ENCODE measurements around the gene TGFBR3L. TPM values are rescaled to one million over a fixed set of nuclear protein-coding genes. Genes with fewer than 3 reads are reported as not detected.

Gene TGFBR3L
- total RNA-seq, 8 experiments from 2014 or later, result 0.16 to 1.2 (median 0.45) TPM; not detected in 1

GRCh38 chr19:7918615-7919421 lies 4.2 kb downstream of the TGFBR3L start:
- in situ Hi-C loops (cut with MboI; ENCODE audit: low pct_unique_long_range_greater_than_20kb in 2 of 9, low sequenced_read_pairs in 9 of 9, unreplicated experiment in 9 of 9), result no loop called here
- ATAC-seq (replicated peaks in 6 of 8), result no peak
- no peak overlapping the region for H3K4me3 ChIP-seq
- H3K27ac ChIP-seq, result no peak overlapping the region
- peaks cover 19 to 31% of the 10 kb centered on the region in 2 donors for H3K4me1 ChIP-seq (replicated peaks in 1 of 2)
- WGBS, 10 experiments, result 20 to 98% (median 81%) methylated on average over 4 to 16 of the region's 42 CpGs; no CpG with 5 or more reads in 3 of the 10 experiments

- peak; percentile 53 to 71 (median 62) for ATAC-seq (replicated peaks in 6 of 8)
- 0 to 80% (median 38%) methylated on average over 1 to 4 of the region's 62 CpGs; no CpG with 5 or more reads in 4 of the 10 experiments for whole genome bisulfite sequencing, 10 experiments
- peak within 1 kb of the TSS; percentile 62 to 83 (median 80) for H3K4me3 ChIP-seq
- H3K27ac ChIP-seq, result peak within 1 kb of the TSS; percentile 85 to 94
- peaks cover 19 to 34% of the 10 kb centered on the region in 2 donors for H3K4me1 ChIP-seq (replicated peaks in 1 of 2)
- in situ Hi-C loops (cut with MboI; ENCODE audit: low pct_unique_long_range_greater_than_20kb in 2 of 9, low sequenced_read_pairs in 9 of 9, unreplicated experiment in 9 of 9), result no loop called here
Measured at GRCh38 chr19:7919610-7920518, 5.2 kb downstream of the TGFBR3L start, which contains the start of gene SNAPC2. TSS of gene SNAPC2 (plus strand) at chr19:7920338. CDS start at chr19:7920367, 29 bp downstream.

- Histone ChIP-seq H3K4me1 (replicated peaks in 1 of 2) (peaks cover 19 to 32% of the 10 kb centered on the region in 2 donors), H3K27ac (peak overlapping the region; percentile 85 to 94), H3K4me3 (peak overlapping the region; percentile 62 to 83 (median 80))
- in situ Hi-C loops (cut with MboI; ENCODE audit: low pct_unique_long_range_greater_than_20kb in 2 of 9, low sequenced_read_pairs in 9 of 9, unreplicated experiment in 9 of 9), result no loop called here
- WGBS, 10 experiments, result 0 to 40% (median 10%) methylated on average over 1 to 3 of the region's 62 CpGs; no CpG with 5 or more reads in 5 of the 10 experiments
- ATAC-seq (replicated peaks in 6 of 8), result peak; percentile 17 to 57 (median 34)
Measured at GRCh38 chr19:7920519-7921301, 6.1 kb downstream of the TGFBR3L start.

GRCh38 chr19:7921302-7921966 lies 6.8 kb downstream of the TGFBR3L start:
- in situ Hi-C loops (cut with MboI; ENCODE audit: low pct_unique_long_range_greater_than_20kb in 2 of 9, low sequenced_read_pairs in 9 of 9, unreplicated experiment in 9 of 9), result no loop called here
- WGBS, 10 experiments, result 0 to 25% (median 0%) methylated on average over 1 to 7 of the region's 17 CpGs; no CpG with 5 or more reads in 7 of the 10 experiments
- H3K27ac ChIP-seq, result peak overlapping the region; percentile 31 to 79

GRCh38 chr19:7921967-7922835 lies 7.6 kb downstream of the TGFBR3L start:
- in situ Hi-C loops (cut with MboI; ENCODE audit: low pct_unique_long_range_greater_than_20kb in 2 of 9, low sequenced_read_pairs in 9 of 9, unreplicated experiment in 9 of 9), result no loop called here
- Histone ChIP-seq H3K4me1 (replicated peaks in 1 of 2) (peaks cover 21 to 27% of the 10 kb centered on the region in 2 donors), H3K27ac (peak overlapping the region; percentile 31 to 79), H3K4me3 (peak overlapping the region in 2 of 5 donors; percentile 62 to 80)
- ATAC-seq (replicated peaks in 6 of 8), result no peak
- WGBS, 10 experiments, result 40 to 100% (median 95%) methylated on average over 1 to 3 of the region's 31 CpGs; no CpG with 5 or more reads in 6 of the 10 experiments

More at GRCh38 chr19:7921302-7921966, 6.8 kb downstream of the TGFBR3L start:
- peaks cover 16 to 28% of the 10 kb centered on the region in 2 donors for H3K4me1 ChIP-seq (replicated peaks in 1 of 2)
- ATAC-seq (replicated peaks in 6 of 8), result no peak
- H3K4me3 ChIP-seq, result peak overlapping the region; percentile 62 to 83 (median 80)

- 90 to 100% methylated on average over 1 to 2 of the region's 8 CpGs; no CpG with 5 or more reads in 8 of the 10 experiments for WGBS, 10 experiments
- no peak for ATAC-seq (replicated peaks in 6 of 8)
- in situ Hi-C loops (cut with MboI; ENCODE audit: low pct_unique_long_range_greater_than_20kb in 2 of 9, low sequenced_read_pairs in 9 of 9, unreplicated experiment in 9 of 9), result no loop called here
- Histone ChIP-seq H3K4me3 (no peak overlapping the region), H3K4me1 (replicated peaks in 1 of 2) (peaks cover 21 to 22% of the 10 kb centered on the region in 2 donors), H3K27ac (no peak overlapping the region)
Measured at GRCh38 chr19:7922836-7923195, 8.2 kb downstream of the TGFBR3L start.

DNA sequence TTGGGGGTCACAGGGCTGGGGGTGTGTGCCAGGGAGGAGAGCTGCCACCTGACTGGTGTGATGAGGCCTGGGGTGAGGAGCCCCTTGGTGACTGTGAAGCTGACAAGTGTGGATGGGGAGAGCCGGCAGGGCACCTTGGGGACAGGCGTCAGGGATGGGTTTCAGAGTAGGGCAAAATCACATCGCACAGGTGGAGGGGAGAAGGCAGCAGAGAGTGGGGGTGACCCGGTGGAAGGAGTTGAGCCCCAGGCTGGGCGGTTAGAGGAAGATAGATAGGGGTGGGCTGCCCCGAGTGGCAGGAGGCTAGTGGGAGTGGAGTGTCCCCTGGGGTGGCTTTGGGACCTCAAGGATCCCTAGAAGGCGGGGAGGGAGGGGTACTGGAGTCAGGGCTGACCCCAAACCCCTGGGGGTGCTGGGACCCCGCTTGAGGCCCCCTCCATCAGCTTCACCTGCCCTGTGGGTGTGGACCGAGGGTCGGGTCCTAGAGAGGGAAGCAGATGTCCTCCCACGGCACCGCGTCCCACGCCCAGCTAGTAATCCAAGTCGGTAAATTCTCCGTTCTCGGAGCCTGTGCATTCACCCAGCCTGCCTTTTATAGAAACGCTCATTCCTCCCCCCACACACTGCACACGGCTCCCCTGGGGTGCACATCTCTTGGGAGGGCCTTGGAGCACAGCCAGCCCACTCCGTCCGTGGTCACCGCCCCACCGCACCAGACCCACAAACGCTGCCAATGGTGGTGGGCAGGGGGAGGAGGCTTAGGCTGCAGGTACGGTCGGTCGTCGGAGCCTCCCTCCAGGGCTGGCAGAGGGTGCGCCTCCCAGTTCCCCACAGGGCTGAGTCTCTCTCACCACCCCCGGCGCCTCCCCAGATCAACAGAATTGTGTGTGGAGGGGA lies 8.9 kb downstream of the TGFBR3L start:
- Histone ChIP-seq H3K4me1 (replicated peaks in 1 of 2) (peaks cover 19% of the 10 kb centered on the region in 2 donors), H3K4me3 (no peak overlapping the region), H3K27ac (no peak overlapping the region)
- in situ Hi-C loops (cut with MboI; ENCODE audit: low pct_unique_long_range_greater_than_20kb in 2 of 9, low sequenced_read_pairs in 9 of 9, unreplicated experiment in 9 of 9), result no loop called here
- 59 to 93% (median 80%) methylated on average over 1 to 9 of the region's 31 CpGs; no CpG with 5 or more reads in 5 of the 10 experiments for WGBS, 10 experiments
- no peak for ATAC-seq (replicated peaks in 6 of 8)

GRCh38 chr19:7924241-7924640 lies 9.6 kb downstream of the TGFBR3L start:
- in situ Hi-C loops (cut with MboI; ENCODE audit: low pct_unique_long_range_greater_than_20kb in 2 of 9, low sequenced_read_pairs in 9 of 9, unreplicated experiment in 9 of 9), result no loop called here
- no peak overlapping the region for H3K27ac ChIP-seq
- no peak for ATAC-seq (replicated peaks in 6 of 8)
- WGBS, 10 experiments, result 46 to 100% methylated on average over 1 to 9 of the region's 12 CpGs; no CpG with 5 or more reads in 8 of the 10 experiments
- H3K4me1 ChIP-seq (replicated peaks in 1 of 2), result peaks cover 19 to 21% of the 10 kb centered on the region in 2 donors
- no peak overlapping the region for H3K4me3 ChIP-seq

GRCh38 chr19:7924651-7925170 lies 10.1 kb downstream of the TGFBR3L start:
- Histone ChIP-seq H3K4me3 (peak overlapping the region; percentile 64 to 79 (median 71)), H3K27ac (peak overlapping the region; percentile 12 to 79), H3K4me1 (replicated peaks in 1 of 2) (peaks cover 18 to 23% of the 10 kb centered on the region in 2 donors)
- no CpG with 5 or more reads among the region's 34 CpGs for WGBS, 10 experiments
- no peak for ATAC-seq (replicated peaks in 6 of 8)
- in situ Hi-C loops (cut with MboI; ENCODE audit: low pct_unique_long_range_greater_than_20kb in 2 of 9, low sequenced_read_pairs in 9 of 9, unreplicated experiment in 9 of 9), result loop anchor here in 1 of 9 experiments (25.0 kb wide), 1 partner anchor 313 kb away; no protein-coding TSS in a partner anchor

DNA sequence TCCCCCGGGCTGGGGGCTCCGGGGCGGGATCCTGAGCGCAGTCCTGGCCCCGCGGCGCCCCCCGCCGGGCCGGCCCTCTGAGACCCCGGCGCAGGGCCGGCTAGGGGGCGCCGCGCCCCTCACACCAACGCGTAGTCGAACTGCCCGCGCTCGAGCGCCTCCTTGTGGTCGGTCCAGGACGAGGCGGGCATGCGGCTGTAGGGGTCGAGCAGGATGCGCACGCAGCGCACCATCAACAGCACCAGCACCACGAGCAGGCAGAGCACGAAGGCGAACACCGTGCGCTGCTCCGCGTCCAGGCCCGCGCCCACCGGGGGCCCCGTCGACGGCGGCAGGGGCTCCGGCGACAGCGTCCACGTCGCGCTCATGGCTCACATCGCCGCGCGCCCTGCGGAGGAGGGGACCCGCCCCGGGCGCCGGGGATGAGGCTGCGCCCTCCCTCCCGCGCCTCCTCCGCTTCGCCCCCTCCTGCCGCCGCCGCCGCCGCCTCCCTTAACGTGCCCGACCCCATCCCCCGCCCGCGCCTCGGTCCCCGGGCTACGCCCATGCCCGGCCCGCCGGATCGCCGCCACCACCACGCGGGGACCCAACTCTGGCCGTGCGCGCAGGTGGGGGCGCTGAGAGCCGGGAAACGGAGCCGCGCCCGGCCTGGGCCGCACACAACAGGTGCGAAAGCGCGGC lies 10.7 kb downstream of the TGFBR3L start:
- 0% methylated on average over 5 of the region's 98 CpGs; no CpG with 5 or more reads in 9 of the 10 experiments for WGBS, 10 experiments
- in situ Hi-C loops (cut with MboI; ENCODE audit: low pct_unique_long_range_greater_than_20kb in 2 of 9, low sequenced_read_pairs in 9 of 9, unreplicated experiment in 9 of 9), result loop anchor here in 1 of 9 experiments (25.0 kb wide), 1 partner anchor 312 kb away; no protein-coding TSS in a partner anchor
- peaks cover 16 to 25% of the 10 kb centered on the region in 2 donors for H3K4me1 ChIP-seq (replicated peaks in 1 of 2)
- ATAC-seq (replicated peaks in 6 of 8), result peak; percentile 7 to 50 (median 46)
- H3K4me3 ChIP-seq, result peak overlapping the region; percentile 64 to 79 (median 71)
- peak overlapping the region; percentile 79 to 81 for H3K27ac ChIP-seq
